ENCODE results near the gene VIM.

- TF ChIP-seq CTCF (conservative IDR thresholded peaks at IDR 0.05; ENCODE audit: low read depth, low read length) (no peak), USF2 (IDR thresholded peaks at IDR 0.05; ENCODE audit: low read depth, low read length) (no peak), POLR2A (IDR thresholded peaks at IDR 0.05; ENCODE audit: low read depth, low read length) (no peak), CHD1 (IDR thresholded peaks at IDR 0.05; ENCODE audit: low read depth, low read length) (no peak), ELK1 (IDR thresholded peaks at IDR 0.05; ENCODE audit: borderline replicate concordance, low read depth, low read length) (no peak), RAD21 (IDR thresholded peaks at IDR 0.05; ENCODE audit: low read length) (no peak)
These were observed 12.3 kb upstream of the VIM start for GRCh38 chr10:17215782-17216122.

Data from IMR-90 (cell line).